ENCODE measurements around the gene CCDC107.
"Not testable (repeated sequence)": the region's sequence is repeated elsewhere in the genome, so short reads cannot be mapped to it uniquely, and the experiment has no call there.

The CCDC107 gene

GRCh38 chr9:35617548-35617947, 40.5 kb upstream of the CCDC107 start:
- Histone ChIP-seq H3K4me2 (peak overlapping the region; percentile 100), H3K4me3 (peak overlapping the region; percentile 77), H3K4me1 (peaks cover 97% of the 10 kb centered on the region), H3K27me3 (no peaks in the 10 kb centered on the region), H3K27ac (peak overlapping the region; percentile 98), H4K20me1 (peaks cover 42% of the 10 kb centered on the region; the same call in 1 of the 2 replicates), H3K36me3 (peaks cover 37% of the 10 kb centered on the region), H3K9ac (peak overlapping the region; percentile 90), H3K9me3 (no peaks in the 10 kb centered on the region)
- no peak for TF ChIP-seq Cebpa-rat (IDR thresholded peaks at IDR 0.05)

- H3K9ac ChIP-seq = peak within 1 kb of the TSS; percentile 90
- peaks cover 29% of the 10 kb centered on the region for H3K36me3 ChIP-seq
- H3K4me1 ChIP-seq = peaks cover 97% of the 10 kb centered on the region
- H3K4me2 ChIP-seq = peak within 1 kb of the TSS; percentile 100
- no peaks in the 10 kb centered on the region for H3K27me3 ChIP-seq
- TF ChIP-seq Cebpa-rat (IDR thresholded peaks at IDR 0.05) = no peak
- peak within 1 kb of the TSS; percentile 77 for H3K4me3 ChIP-seq
- no peaks in the 10 kb centered on the region for H3K9me3 ChIP-seq
- H4K20me1 ChIP-seq = peaks cover 34% of the 10 kb centered on the region; the same call in 1 of the 2 replicates
- peak within 1 kb of the TSS; percentile 98 for H3K27ac ChIP-seq
These were observed 39.8 kb upstream of the CCDC107 start, which contains the start of gene CD72 for GRCh38 chr9:35618325-35618727. Gene CD72 (minus strand): TSS chr9:35618413. CDS start chr9:35618303, 110 bp downstream.

GRCh38 chr9:35618854-35619799, 39.0 kb upstream of the CCDC107 start:
- H3K27ac ChIP-seq = peak overlapping the region; percentile 98
- peaks cover 26% of the 10 kb centered on the region; the same call in 1 of the 2 replicates for H4K20me1 ChIP-seq
- H3K4me3 ChIP-seq = peak overlapping the region; percentile 77
- H3K36me3 ChIP-seq = peaks cover 21% of the 10 kb centered on the region
- no peaks in the 10 kb centered on the region for H3K9me3 ChIP-seq
- H3K27me3 ChIP-seq = no peaks in the 10 kb centered on the region
- no peak for TF ChIP-seq Cebpa-rat (IDR thresholded peaks at IDR 0.05)
- H3K4me2 ChIP-seq = peak overlapping the region; percentile 100
- peaks cover 94% of the 10 kb centered on the region for H3K4me1 ChIP-seq
- H3K9ac ChIP-seq = peak overlapping the region; percentile 90

GRCh38 chr9:35619800-35620158, 38.3 kb upstream of the CCDC107 start:
- H3K4me3 ChIP-seq = peak overlapping the region; percentile 77
- no peaks in the 10 kb centered on the region for H3K27me3 ChIP-seq

GRCh38 chr9:35627575-35627974, 30.5 kb upstream of the CCDC107 start:
- Histone ChIP-seq H3K4me2 (peak overlapping the region; percentile 37), H3K9ac (peak overlapping the region; percentile 29; the same call in 1 of the 2 replicates), H4K20me1 (no peaks in the 10 kb centered on the region), H3K4me3 (no peak overlapping the region), H3K27me3 (no peaks in the 10 kb centered on the region), H3K27ac (peak overlapping the region; percentile 53), H3K36me3 (no peaks in the 10 kb centered on the region), H3K4me1 (peaks cover 65% of the 10 kb centered on the region), H3K9me3 (no peaks in the 10 kb centered on the region)
- no peak for TF ChIP-seq Cebpa-rat (IDR thresholded peaks at IDR 0.05)

More at GRCh38 chr9:35619800-35620158, 38.3 kb upstream of the CCDC107 start:
- peak overlapping the region; percentile 90 for H3K9ac ChIP-seq
- peaks cover 90% of the 10 kb centered on the region for H3K4me1 ChIP-seq
- no peak for TF ChIP-seq Cebpa-rat (IDR thresholded peaks at IDR 0.05)
- H3K27ac ChIP-seq = peak overlapping the region; percentile 98
- H3K4me2 ChIP-seq = peak overlapping the region; percentile 100
- H3K36me3 ChIP-seq = peaks cover 14% of the 10 kb centered on the region
- H4K20me1 ChIP-seq = peaks cover 20% of the 10 kb centered on the region; the same call in 1 of the 2 replicates
- no peaks in the 10 kb centered on the region for H3K9me3 ChIP-seq

- Histone ChIP-seq H3K4me2 (no peak overlapping the region), H3K27me3 (no peaks in the 10 kb centered on the region), H3K9ac (0 out of 2 replicates have a peak overlapping the region, but pooled peaks have one; percentile 29), H3K36me3 (no peaks in the 10 kb centered on the region), H3K9me3 (no peaks in the 10 kb centered on the region), H3K4me3 (no peak overlapping the region), H3K4me1 (peaks cover 65% of the 10 kb centered on the region), H3K27ac (peak overlapping the region; percentile 22), H4K20me1 (no peaks in the 10 kb centered on the region)
- no peak for TF ChIP-seq Cebpa-rat (IDR thresholded peaks at IDR 0.05)
These were observed 29.6 kb upstream of the CCDC107 start for GRCh38 chr9:35628389-35628991.

GRCh38 chr9:35629597-35629996, 28.5 kb upstream of the CCDC107 start:
- H3K4me1 ChIP-seq = peaks cover 72% of the 10 kb centered on the region
- no peak for TF ChIP-seq Cebpa-rat (IDR thresholded peaks at IDR 0.05)
- H3K4me2 ChIP-seq = no peak overlapping the region
- no peak overlapping the region for H3K4me3 ChIP-seq
- no peak overlapping the region for H3K27ac ChIP-seq
- H4K20me1 ChIP-seq = no peaks in the 10 kb centered on the region
- no peaks in the 10 kb centered on the region for H3K36me3 ChIP-seq
- no peaks in the 10 kb centered on the region for H3K9me3 ChIP-seq
- H3K27me3 ChIP-seq = no peaks in the 10 kb centered on the region
- no peak overlapping the region for H3K9ac ChIP-seq

GRCh38 chr9:35635730-35636129, 22.4 kb upstream of the CCDC107 start:
- peak overlapping the region; percentile 90 for H3K4me2 ChIP-seq

GRCh38 chr9:35636135-35636876, 21.8 kb upstream of the CCDC107 start:
- peak overlapping the region; percentile 30 for H3K4me3 ChIP-seq
- H3K4me1 ChIP-seq = peaks cover 90% of the 10 kb centered on the region
- H3K36me3 ChIP-seq = peaks cover 12% of the 10 kb centered on the region
- peak overlapping the region; percentile 82 for H3K9ac ChIP-seq
- peak overlapping the region; percentile 90 for H3K4me2 ChIP-seq
- H3K27ac ChIP-seq = peak overlapping the region; percentile 97
- no peak for TF ChIP-seq Cebpa-rat (IDR thresholded peaks at IDR 0.05)
- H4K20me1 ChIP-seq = no peaks in the 10 kb centered on the region
- H3K27me3 ChIP-seq = no peaks in the 10 kb centered on the region
- H3K9me3 ChIP-seq = peaks cover 12% of the 10 kb centered on the region

More at GRCh38 chr9:35635730-35636129, 22.4 kb upstream of the CCDC107 start:
- H3K4me3 ChIP-seq = peak overlapping the region; percentile 30
- no peaks in the 10 kb centered on the region for H3K27me3 ChIP-seq
- TF ChIP-seq Cebpa-rat (IDR thresholded peaks at IDR 0.05) = no peak
- H3K4me1 ChIP-seq = peaks cover 85% of the 10 kb centered on the region
- no peaks in the 10 kb centered on the region for H4K20me1 ChIP-seq
- peaks cover 6% of the 10 kb centered on the region for H3K36me3 ChIP-seq
- H3K9me3 ChIP-seq = peaks cover 7% of the 10 kb centered on the region; the same call in 1 of the 2 replicates
- peak overlapping the region; percentile 97 for H3K27ac ChIP-seq
- H3K9ac ChIP-seq = peak overlapping the region; percentile 82

GRCh38 chr9:35636877-35637246, 21.2 kb upstream of the CCDC107 start:
- H3K36me3 ChIP-seq = peaks cover 13% of the 10 kb centered on the region
- not testable (repeated sequence) for H3K27me3 ChIP-seq, H4K20me1 ChIP-seq
- peak overlapping the region; percentile 90 for H3K4me2 ChIP-seq
- peaks cover 12% of the 10 kb centered on the region for H3K9me3 ChIP-seq
- H3K9ac ChIP-seq = peak overlapping the region; percentile 82
- peak overlapping the region; percentile 97 for H3K27ac ChIP-seq
- peak overlapping the region; percentile 30; the same call in 1 of the 2 replicates for H3K4me3 ChIP-seq
- peaks cover 95% of the 10 kb centered on the region for H3K4me1 ChIP-seq

GRCh38 chr9:35637427-35637955, 20.6 kb upstream of the CCDC107 start:
- H3K9ac ChIP-seq = 0 out of 2 replicates have a peak overlapping the region, but pooled peaks have one; percentile 82
- H3K36me3 ChIP-seq = peaks cover 13% of the 10 kb centered on the region
- peaks cover 100% of the 10 kb centered on the region for H3K4me1 ChIP-seq
- peak overlapping the region; percentile 97 for H3K27ac ChIP-seq
- H3K9me3 ChIP-seq = peaks cover 12% of the 10 kb centered on the region
- H3K4me2 ChIP-seq = peak overlapping the region; percentile 90
- H3K27me3 ChIP-seq, H4K20me1 ChIP-seq: not testable (repeated sequence)
- peak overlapping the region; percentile 31; the same call in 1 of the 2 replicates for H3K4me3 ChIP-seq

- peak overlapping the region; percentile 90 for H3K4me2 ChIP-seq
- peaks cover 100% of the 10 kb centered on the region for H3K4me1 ChIP-seq
- peak overlapping the region; percentile 97 for H3K27ac ChIP-seq
- H4K20me1 ChIP-seq, H3K27me3 ChIP-seq, H3K4me3 ChIP-seq: not testable (repeated sequence)
- H3K9me3 ChIP-seq = peaks cover 12% of the 10 kb centered on the region
- H3K9ac ChIP-seq = 0 out of 2 replicates have a peak overlapping the region, but pooled peaks have one; percentile 65
- H3K36me3 ChIP-seq = peaks cover 13% of the 10 kb centered on the region
These were observed 19.3 kb upstream of the CCDC107 start for GRCh38 chr9:35638751-35639150.

All from BLaER1 (cell line).